Kidney capillary endothelial cell (primary cell): ENCODE measurements around the gene DUSP8.
A peak's percentile ranks its signal among the peaks of the same experiment; 100 is the strongest.
"Not testable (repeated sequence)": the region's sequence is repeated elsewhere in the genome, so short reads cannot be mapped to it uniquely, and the experiment has no call there.

Experiments used
- DNase-seq: peaks from one replicate; pipeline ENCODE4 v3.0.0-alpha.2; 2018; ENCODE audit warnings: low spot score

DUSP8 gene

GRCh38 chr11:1589191-1589963 lies 17.3 kb upstream of the DUSP8 start:
- DNase-seq: peak; percentile 90

- no peak for DNase-seq
Observed at GRCh38 chr11:1586699-1587098, 14.6 kb upstream of the DUSP8 start.

GRCh38 chr11:1584661-1585370 lies 12.7 kb upstream of the DUSP8 start, which contains the start of gene KRTAP5-1:
Gene KRTAP5-1 (minus strand): TSS chr11:1585283. CDS start chr11:1585249, 34 bp downstream.
- not testable (repeated sequence) for DNase-seq

DNA sequence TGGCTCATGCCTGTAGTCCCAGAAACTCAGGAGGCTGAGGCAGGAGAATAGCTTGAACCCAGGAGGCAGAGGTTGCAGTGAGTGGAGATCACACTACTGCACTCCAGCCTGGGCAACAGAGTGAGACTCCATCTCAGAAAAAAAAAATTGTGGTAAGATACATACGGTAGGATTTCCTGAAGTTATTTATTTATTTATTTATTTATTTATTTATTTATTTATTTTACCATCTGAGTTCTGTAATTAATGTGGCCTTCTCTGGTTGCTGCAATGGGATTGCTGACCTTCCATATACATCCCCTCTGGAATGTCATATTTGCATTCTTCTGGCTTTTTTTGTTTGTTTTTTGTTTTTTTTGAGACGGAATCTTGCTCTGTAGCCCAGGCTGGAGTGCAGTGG lies 10.8 kb upstream of the DUSP8 start:
- not testable (repeated sequence) for DNase-seq

DNA sequence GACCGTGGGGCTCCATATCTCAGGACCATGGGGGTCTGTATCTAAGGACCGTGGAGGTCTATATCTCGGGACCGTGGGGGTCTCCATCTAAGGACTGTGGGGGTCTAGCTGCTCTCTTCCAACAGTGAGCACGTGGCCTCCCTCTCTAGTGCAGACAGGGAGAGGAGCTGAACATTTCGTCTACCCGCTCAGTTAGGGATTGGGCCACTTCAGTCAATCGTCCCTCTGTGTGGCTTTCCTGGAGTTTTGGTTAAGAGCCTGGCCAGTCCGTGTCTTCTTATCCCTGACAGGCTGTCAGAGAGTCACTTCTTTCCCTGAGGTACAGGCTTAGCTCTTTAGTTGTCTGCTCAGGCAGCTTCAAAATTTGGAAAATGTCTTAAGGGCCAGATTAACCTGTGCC lies 9.9 kb upstream of the DUSP8 start:
- DNase-seq: no peak

DNA sequence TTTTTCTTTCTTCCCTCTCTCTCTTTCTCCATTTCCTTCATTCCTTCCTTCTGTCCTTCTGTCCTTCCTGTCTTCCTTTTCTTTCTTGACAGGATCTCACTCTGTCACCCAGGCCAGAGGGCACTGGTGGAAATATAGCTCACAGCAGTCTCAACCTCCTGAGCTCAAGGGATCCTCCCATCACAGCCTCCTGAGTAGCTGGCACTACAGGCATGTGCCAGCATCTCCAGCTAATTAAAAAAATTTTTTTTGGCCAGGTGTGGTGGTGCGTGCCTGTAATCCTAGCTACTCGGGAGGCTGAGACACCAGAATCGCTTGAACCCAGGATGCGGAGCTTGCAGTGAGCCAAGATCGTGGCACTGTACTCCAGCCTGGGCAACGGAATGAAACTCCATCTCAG lies 4.8 kb upstream of the DUSP8 start:
- no peak for DNase-seq

DNA sequence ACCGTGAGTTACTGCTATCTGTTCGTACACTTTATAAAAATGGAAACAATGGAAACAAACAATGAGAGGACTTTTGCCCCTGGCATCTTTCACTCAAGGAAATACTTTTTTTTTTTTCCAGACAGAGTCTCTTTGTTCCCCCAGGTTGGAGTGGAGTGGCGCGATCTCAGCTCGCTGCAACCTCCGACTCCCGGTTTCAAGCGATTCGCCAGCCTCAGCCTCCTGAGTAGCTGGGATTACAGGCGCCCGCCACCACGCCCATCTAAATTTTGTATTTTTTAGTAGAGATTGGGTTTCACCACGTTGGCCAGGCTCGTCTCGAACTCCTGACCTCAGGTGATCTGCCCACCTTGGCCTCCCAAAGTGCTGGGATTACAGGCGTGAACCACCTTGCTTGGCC lies 3.7 kb upstream of the DUSP8 start:
- not testable (repeated sequence) for DNase-seq

- DNase-seq: no peak
Observed at GRCh38 chr11:1574933-1575242, 2.8 kb upstream of the DUSP8 start.

DNA sequence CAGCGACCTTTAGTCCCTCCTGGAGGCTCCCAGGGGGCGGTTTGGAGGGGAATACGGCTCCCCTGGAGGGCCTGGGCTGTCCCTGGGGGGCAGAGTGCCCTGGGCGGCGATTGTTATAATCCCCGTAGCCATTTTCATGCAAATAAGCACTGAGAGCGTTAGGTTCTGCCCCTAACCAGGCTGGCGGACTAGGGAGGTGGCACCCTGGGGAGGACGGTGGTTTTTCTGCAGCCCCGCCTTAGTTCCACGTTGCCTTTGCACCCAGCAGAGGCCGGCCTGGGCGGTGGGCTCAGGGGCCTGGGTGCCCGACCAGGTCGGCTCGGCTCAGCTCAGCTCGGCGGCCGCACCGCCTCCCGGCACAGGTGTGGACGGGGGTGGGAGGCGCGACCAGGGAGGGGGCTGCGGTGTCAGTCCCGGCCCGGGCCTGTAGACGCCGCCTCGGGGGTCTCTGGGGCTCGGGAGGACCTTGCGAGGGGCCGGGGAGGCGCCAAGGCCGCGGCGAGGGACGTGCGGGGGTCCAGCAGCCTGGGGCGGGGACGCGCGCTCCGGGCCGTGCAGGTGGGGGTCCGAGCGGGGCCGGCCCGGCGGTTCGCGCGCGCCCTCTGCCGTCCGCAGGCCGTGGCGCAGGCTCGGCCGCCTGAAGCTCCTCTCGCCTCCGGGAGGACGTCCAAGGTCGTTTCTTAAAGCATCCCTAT lies 2.3 kb upstream of the DUSP8 start:
- no peak for DNase-seq

- DNase-seq: no peak
Observed at GRCh38 chr11:1573903-1574237, 1.8 kb upstream of the DUSP8 start.

DNA sequence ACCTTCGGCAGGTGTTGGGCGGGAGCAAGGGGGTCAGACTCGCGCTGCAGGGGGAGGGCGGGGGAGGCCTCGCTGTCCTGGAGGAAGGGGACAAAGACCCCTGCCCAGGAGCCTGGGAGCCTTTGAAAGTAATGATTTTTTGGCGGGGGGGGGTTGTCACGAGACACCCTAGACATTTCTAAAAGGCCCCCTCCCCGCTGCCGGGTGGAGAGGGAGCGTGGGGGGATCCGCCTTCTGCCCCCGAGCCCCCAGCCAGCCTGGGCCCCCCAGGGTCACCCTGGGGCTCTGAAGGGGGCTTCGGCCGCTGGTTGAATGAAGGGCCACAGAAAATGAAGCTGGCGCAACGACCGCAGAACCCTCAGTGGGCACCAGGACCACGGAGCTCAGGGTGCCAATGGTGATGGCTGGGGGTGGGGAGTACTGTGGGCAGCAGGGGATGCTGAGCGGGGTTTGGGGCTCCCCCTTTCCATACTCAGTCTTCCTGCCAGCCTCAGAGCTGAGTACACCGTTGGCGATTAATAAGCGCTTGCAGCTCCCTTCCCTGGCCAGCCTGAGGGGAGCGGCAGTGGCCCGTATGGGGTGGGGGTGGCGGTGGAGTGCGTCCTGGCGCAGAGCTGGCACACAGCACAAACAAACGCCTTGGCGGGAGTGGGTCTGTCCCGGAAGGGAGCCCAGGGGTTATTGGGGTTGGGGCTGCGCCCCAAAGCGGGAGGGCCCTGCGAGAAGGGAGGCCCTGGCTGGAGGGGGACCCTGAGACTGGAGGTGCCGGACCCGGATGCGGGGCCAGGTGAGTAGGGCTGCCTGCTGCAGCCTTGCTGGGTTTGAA lies 1.2 kb upstream of the DUSP8 start:
- no peak for DNase-seq

- no peak for DNase-seq
Observed at GRCh38 chr11:1571760-1572196, 293 bp downstream of the DUSP8 start.

- no peak for DNase-seq
Observed at GRCh38 chr11:1570896-1571759, 943 bp downstream of the DUSP8 start.

GRCh38 chr11:1570531-1570895 lies 1.6 kb downstream of the DUSP8 start:
- no peak for DNase-seq

- no peak for DNase-seq
Observed at GRCh38 chr11:1570001-1570453, 2.0 kb downstream of the DUSP8 start.

GRCh38 chr11:1569251-1569780 lies 2.8 kb downstream of the DUSP8 start:
- no peak for DNase-seq

GRCh38 chr11:1568441-1568911 lies 3.6 kb downstream of the DUSP8 start:
- no peak for DNase-seq

DNA sequence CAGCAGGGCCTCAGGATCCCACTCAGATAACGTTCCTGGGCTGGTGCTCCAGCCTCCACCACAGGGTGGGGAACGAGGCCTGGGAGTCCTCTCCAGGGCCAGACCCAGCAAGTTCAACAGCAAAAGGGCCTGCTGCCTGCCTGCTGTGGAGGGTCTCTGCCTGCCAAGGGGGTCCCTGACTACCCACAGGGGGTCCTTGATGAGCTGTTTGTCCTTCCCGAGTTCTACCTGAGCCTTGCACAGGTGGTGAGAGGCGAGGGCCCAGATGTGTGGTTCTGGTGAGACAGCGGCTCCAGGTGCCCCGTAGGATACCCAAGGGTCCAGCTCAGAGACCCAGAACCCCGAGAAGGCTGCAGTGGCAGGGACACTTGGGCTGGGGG lies 4.4 kb downstream of the DUSP8 start:
- DNase-seq: no peak

- DNase-seq: no peak
Observed at GRCh38 chr11:1567052-1567720, 4.9 kb downstream of the DUSP8 start.

- no peak for DNase-seq
Observed at GRCh38 chr11:1566381-1567051, 5.6 kb downstream of the DUSP8 start.
